Endothelial cell of umbilical vein (primary cell): Measurements from ENCODE around the gene ZNF317. TPM values are rescaled to one million over a fixed set of nuclear protein-coding genes. Genes with fewer than 3 reads are reported as not detected.

ENCODE experiments used
- Bru-seq: library from RNA; stranded (reverse); fragments of 400-500 nt; gene quantifications from one replicate; lab custom pipeline; 2021; lab: Mats Ljungman, UMichigan
- BruChase-seq, 2 experiments: library from RNA; stranded (reverse); fragments of 400-500 nt; gene quantifications; one replicate each; lab custom pipeline; 2021; lab: Mats Ljungman, UMichigan
- BruUV-seq: library from RNA; stranded (reverse); fragments of 400-500 nt; replicated peaks from 2 replicates; lab custom pipeline; 2021; lab: Mats Ljungman, UMichigan
- CTCF ChIA-PET: fragments of 300-600, 350-600 bp; sonication (Branson Sonifier 250); formaldehyde crosslinking; loops from one replicate; lab custom pipeline; 2021; ENCODE audit warnings: antibody characterized with exemption, inconsistent platforms; lab: Charles Lee
- POLR2A ChIA-PET: fragments of 300-600, 350-600 bp; sonication (Branson Sonifier 250); formaldehyde crosslinking; loops from one replicate; lab custom pipeline; 2021; ENCODE audit warnings: antibody characterized with exemption, inconsistent platforms; lab: Charles Lee
- DNase-seq: peaks from one replicate; pipeline ENCODE4 v3.0.0-alpha.2; 2011; ENCODE audit warnings: low read depth, low spot score
- FAIRE-seq: peaks from 2 replicates; lab custom pipeline; 2011; peaks lifted over from hg19 to GRCh38; lab: Jason Lieb, UNC
- H2AFZ ChIP-seq: 2 replicates; pipeline ENCODE4 v1.6.0; 2012; ENCODE audit warnings: low read depth, low read length, control low read depth, inconsistent platforms
- H3K27ac ChIP-seq: 2 replicates; pipeline ENCODE4 v1.5.1; 2011; ENCODE audit warnings: low read depth, mild to moderate bottlenecking, control low read depth, low read length, moderate library complexity; ENCODE audit not compliant: insufficient read depth
- H3K27me3 ChIP-seq, 2 experiments: 2 replicates each; pipeline versions ENCODE4 v1.6.0 to v1.6.1; 2011; ENCODE audit warnings: low read length in 2 of 2, mixed read lengths in 1 of 2; ENCODE audit not compliant: control insufficient read depth in 2 of 2, insufficient read depth in 2 of 2
- H3K36me3 ChIP-seq, 2 experiments: 2 replicates in 1 of 2; 3 replicates in 1 of 2; pipeline ENCODE4 v1.5.1; 2011; ENCODE audit warnings: low read length in 2 of 2, mild to moderate bottlenecking in 1 of 2, moderate library complexity in 1 of 2; ENCODE audit not compliant: control insufficient read depth in 2 of 2, insufficient read depth in 2 of 2; ENCODE audit errors: extremely low read depth in 1 of 2
- H3K4me1 ChIP-seq: 3 replicates; pipeline ENCODE4 v1.5.1; 2011; ENCODE audit warnings: mild to moderate bottlenecking, low read length; ENCODE audit not compliant: control insufficient read depth, insufficient read depth; ENCODE audit errors: extremely low read depth
- H3K4me2 ChIP-seq: 2 replicates; pipeline ENCODE4 v1.6.1; 2011; ENCODE audit warnings: low read length, control low read depth, mixed read lengths; ENCODE audit not compliant: insufficient read depth
- H3K4me3 ChIP-seq, 3 experiments: fragments of 200-600 bp in 1 of 3; sonication (generic), shearing (Covaris generic) in 1 of 3; replicated peaks in 1 of 3; 2 replicates each; pipeline ENCODE4 v1.5.1; 2011 to 2016; ENCODE audit warnings: control low read depth in 3 of 3, low read length in 3 of 3, mild to moderate bottlenecking in 2 of 3, inconsistent platforms in 1 of 3, low read depth in 1 of 3, moderate library complexity in 1 of 3; ENCODE audit not compliant: insufficient read depth in 1 of 3
- H3K79me2 ChIP-seq: 2 replicates; pipeline ENCODE4 v1.6.0; 2012; ENCODE audit warnings: low read length, inconsistent platforms; ENCODE audit not compliant: control insufficient read depth, insufficient read depth
- H3K9ac ChIP-seq: replicated peaks from 2 replicates; pipeline ENCODE3; 2011; ENCODE audit warnings: low read length, control low read depth; ENCODE audit not compliant: insufficient read depth; ENCODE audit errors: extremely low read depth
- H3K9me1 ChIP-seq: replicated peaks from 3 replicates; pipeline ENCODE4 v1.6.0; 2011; ENCODE audit warnings: mild to moderate bottlenecking, low read length; ENCODE audit not compliant: control insufficient read depth, insufficient read depth; ENCODE audit errors: extremely low read depth
- H3K9me3 ChIP-seq: replicated peaks from 2 replicates; pipeline ENCODE4 v1.5.1; 2012; ENCODE audit warnings: low read length, inconsistent platforms; ENCODE audit not compliant: control insufficient read depth, insufficient read depth
- H4K20me1 ChIP-seq: replicated peaks from 2 replicates; pipeline ENCODE3; 2011; ENCODE audit warnings: mild to moderate bottlenecking, low read length; ENCODE audit not compliant: control insufficient read depth, insufficient read depth; ENCODE audit errors: extremely low read depth
- CTCF ChIP-seq, 2 donors: IDR thresholded peaks; 1 replicate in 1 of 2; 2 replicates in 1 of 2; pipeline ENCODE4 v1.5.1; 2011; ENCODE audit warnings: low read length in 2 of 2, mild to moderate bottlenecking in 2 of 2, moderate library complexity in 2 of 2, control low read depth in 1 of 2, inconsistent platforms in 1 of 2, low read depth in 1 of 2; ENCODE audit not compliant: insufficient read depth in 1 of 2; ENCODE audit errors: extremely low read depth in 1 of 2
- EZH2 ChIP-seq: IDR thresholded peaks from 2 replicates; pipeline ENCODE4 v1.6.1; 2012; ENCODE audit warnings: borderline replicate concordance, low read depth, mild to moderate bottlenecking, moderate library complexity, low read length, inconsistent platforms; ENCODE audit not compliant: severe bottlenecking
- FOS ChIP-seq: IDR thresholded peaks from 2 replicates; pipeline ENCODE4 v1.6.1; 2011; ENCODE audit warnings: mild to moderate bottlenecking, low read length, moderate library complexity, borderline replicate concordance; ENCODE audit not compliant: insufficient read depth
- JUN ChIP-seq: IDR thresholded peaks from 2 replicates; pipeline ENCODE4 v1.6.1; 2011; ENCODE audit warnings: borderline replicate concordance, low read depth; ENCODE audit not compliant: insufficient read length, insufficient read depth
- MYC ChIP-seq: IDR thresholded peaks from one replicate; pipeline ENCODE4 v1.6.1; 2011; ENCODE audit warnings: mild to moderate bottlenecking, low read depth, low read length
- POLR2A ChIP-seq: IDR thresholded peaks from 2 replicates; pipeline ENCODE4 v1.6.1; 2012; ENCODE audit warnings: low read depth, mild to moderate bottlenecking, control low read depth, low read length
- POLR2AphosphoS5 ChIP-seq: IDR thresholded peaks from 2 replicates; pipeline ENCODE4 v1.6.1; 2012; ENCODE audit warnings: low read depth, mild to moderate bottlenecking, control low read depth, low read length, moderate library complexity; ENCODE audit not compliant: insufficient read depth
- dilution Hi-C: fragments of 300-500 bp; cut with MboI; formaldehyde crosslinking; loops from one replicate; pipeline ENCODE4 v1.15.0; 2019; ENCODE audit warnings: low sequenced_read_pairs; ENCODE audit not compliant: extremely low pct_ligation_motif_present
- intact Hi-C: fragments of 100-400 bp; cut with micrococcal nuclease; formaldehyde crosslinking; loops from one replicate; pipeline ENCODE4 v1.10.0; 2022
- long read RNA-seq: library from polyadenylated mRNA; stranded (forward); transcript quantifications from one replicate; pipeline ENCODE4 v2.0.0, GENCODE V29; 2021
- polyA minus RNA-seq, 3 experiments: library from RNA; depleted of rRNA, polyadenylated mRNA; stranded (reverse); fragments of >200 nt; gene quantifications; 1 replicate in 1 of 3; 2 replicates in 2 of 3; pipeline ENCODE4 v1.2.3, GENCODE V29; 2011
- polyA plus RNA-seq, 4 experiments: library from polyadenylated mRNA; depleted of rRNA in 3 of 4; stranded (reverse) in 3 of 4; unstranded in 1 of 4; fragments of >200 nt; gene quantifications; 2 replicates each; pipeline versions ENCODE4 v1.2.1 to v1.2.3, GENCODE V29; 2011 to 2012; ENCODE audit warnings: missing spikeins in 1 of 4
- total RNA-seq: library from RNA; stranded (reverse); gene quantifications from 2 replicates; pipeline ENCODE4 v1.2.3, GENCODE V29; 2021

ZNF317 gene
- total RNA-seq (29.5 and 30.4 TPM in 2 replicates), polyA plus RNA-seq (13.8 and 14.2 TPM in 2 replicates), polyA minus RNA-seq (21.5 and 24.7 TPM in 2 replicates), Bru-seq, nascent RNA (percentile 90 among the genes with signal in this experiment), BruChase-seq, experiment 1, labeled RNA remaining after a 6-hour chase (percentile 86 among the genes with signal in this experiment), BruChase-seq, experiment 2, labeled RNA remaining after a 2-hour chase (percentile 91 among the genes with signal in this experiment)
- 17.1 and 17.2 TPM in 2 replicates for polyA plus RNA-seq (2011; cell fraction: cytosol; rRNA removed)
- polyA plus RNA-seq (2011; cell fraction: nucleus; rRNA removed), result 43.0 and 46.6 TPM in 2 replicates
- 22.0 and 23.8 TPM in 2 replicates for polyA plus RNA-seq (2012)
- 11.5 TPM for polyA minus RNA-seq (2011; cell fraction: cytosol; rRNA and poly(A)+ RNA removed)
- 23.8 and 29.8 TPM in 2 replicates for polyA minus RNA-seq (2011; cell fraction: nucleus; rRNA and poly(A)+ RNA removed)
- long read RNA-seq, full-length matches to known transcripts, result 29 of 38 reads
- long read RNA-seq, partial matches to known transcripts, result 0 of 38 reads
- long read RNA-seq, other reads (novel, unspliced or antisense), result 9 of 38 reads

- Histone ChIP-seq H3K9me1 (no peaks in the 10 kb centered on the region), H3K9me3 (peaks cover 7% of the 10 kb centered on the region), H3K4me1 (peaks cover 11% of the 10 kb centered on the region), H3K4me2 (peak within 1 kb of the TSS; percentile 99), H3K79me2 (peaks cover 49% of the 10 kb centered on the region), H3K9ac (peak within 1 kb of the TSS; percentile 99), H4K20me1 (no peaks in the 10 kb centered on the region), H3K27ac (peak within 1 kb of the TSS; percentile 87), H3K27me3 (no peaks in the 10 kb centered on the region), H3K36me3 (no peaks in the 10 kb centered on the region), H2AFZ (peak within 1 kb of the TSS; percentile 99), H3K4me3 (peak within 1 kb of the TSS; percentile 78 to 95 (median 92))
- peak; percentile 94 for FAIRE-seq
- TF ChIP-seq FOS, result no peak
- no peak for TF ChIP-seq CTCF (IDR thresholded peaks at IDR 0.05; ENCODE audit: extremely low read depth in 1 of 2, insufficient read depth in 1 of 2, low read depth in 1 of 2, low read length in 2 of 2)
- TF ChIP-seq EZH2, result no peak
- peak; percentile 68 for TF ChIP-seq POLR2AphosphoS5
- TF ChIP-seq MYC, result no peak
- TF ChIP-seq POLR2A, result peak; percentile 73
- TF ChIP-seq JUN, result no peak
- TSS peak; percentile 42 for BruUV-seq
- peak; percentile 91 for DNase-seq
- intact Hi-C loops (loop anchor here (1.0 to 2.0 kb wide), 5 partner anchors 12 to 656 kb away; partner anchors contain the start of genes ZNF121 and ZNF699), dilution Hi-C loops (no loop called here)
- POLR2A ChIA-PET, result no interaction called here
- CTCF ChIA-PET, result interaction anchor here (0.6 kb wide), 1 partner anchor 65 kb away, joined by 3 read pairs; no protein-coding TSS in a partner anchor
Observed at GRCh38 chr19:9140159-9140874, at the start of gene ZNF317. ZNF317 (plus strand) TSS chr19:9140397; CDS start chr19:9156017, 15,620 bp downstream.
